HCT116 (cell line): ENCODE results near the gene DCAF11. TPM values are rescaled to one million over a fixed set of nuclear protein-coding genes. Genes with fewer than 3 reads are reported as not detected.

Experiments
- ATAC-seq: fragments of 200-7000 bp; cut with Tn5 transposase; 2 replicates; pipeline ENCODE4 v1.9.1; 2020; ENCODE audit warnings: mild to moderate bottlenecking, moderate library complexity
- BruUV-seq: library from RNA; stranded (reverse); fragments of 400-500 nt; replicated peaks from 2 replicates; lab custom pipeline; 2021; lab: Mats Ljungman, UMichigan
- CTCF ChIA-PET: fragments of 300-600 bp; sonication (Branson Sonifier 250); formaldehyde crosslinking; loops from one replicate; lab custom pipeline; 2021; ENCODE audit warnings: antibody characterized with exemption; lab: Charles Lee
- POLR2A ChIA-PET: fragments of 300-600, 350-600 bp; sonication (Branson Sonifier 250); formaldehyde crosslinking; loops from one replicate; lab custom pipeline; 2021; ENCODE audit warnings: antibody characterized with exemption; lab: Charles Lee
- RAD21 ChIA-PET, 2 experiments: fragments of 300-600 bp; sonication (Branson Sonifier 250); formaldehyde crosslinking; loops; one replicate each; lab custom pipeline; 2023; ENCODE audit warnings: low total read pairs in 2 of 2; ENCODE audit not compliant: uncharacterized antibody in 2 of 2, unreplicated experiment in 2 of 2, low non-redundant PET in 1 of 2; lab: Charles Lee
- DNase-seq: peaks from one replicate; pipeline ENCODE4 v3.0.0-alpha.2; 2010; ENCODE audit warnings: low read depth, low spot score
- H2AFZ ChIP-seq: fragments of 200-600 bp; shearing (Covaris generic), sonication (generic); 2 replicates; pipeline ENCODE4 v1.6.1; 2017; ENCODE audit warnings: low read depth, mixed run types, mixed read lengths, antibody characterized with exemption, low read length; ENCODE audit not compliant: poor library complexity, severe bottlenecking
- H3K27ac ChIP-seq: 2 replicates; pipeline ENCODE4 v1.5.1; 2012; ENCODE audit warnings: low read depth, low read length
- H3K27me3 ChIP-seq: fragments of 200-600 bp; sonication (generic); 2 replicates; pipeline ENCODE4 v1.6.1; 2016; ENCODE audit warnings: mixed run types, low read length, mixed read lengths; ENCODE audit not compliant: insufficient read depth
- H3K36me3 ChIP-seq, 2 experiments: fragments of 200-500 bp in 1 of 2; fragments of 200-600 bp in 1 of 2; sonication (Bioruptor generic) in 1 of 2; sonication (generic) in 1 of 2; 2 replicates each; pipeline versions ENCODE4 v1.5.1 to v1.6.1; 2014 to 2016; ENCODE audit warnings: low read length in 2 of 2, inconsistent platforms in 1 of 2, mixed read lengths in 1 of 2, mixed run types in 1 of 2; ENCODE audit not compliant: insufficient read depth in 2 of 2, control insufficient read depth in 1 of 2
- H3K4me1 ChIP-seq, 2 experiments: fragments of 200-600 bp in 1 of 2; sonication (generic) in 1 of 2; 2 replicates each; pipeline versions ENCODE4 v1.5.1 to v1.6.1; 2012 to 2017; ENCODE audit warnings: low read length in 2 of 2, inconsistent platforms in 1 of 2, mild to moderate bottlenecking in 1 of 2, mixed read lengths in 1 of 2, mixed run types in 1 of 2, moderate library complexity in 1 of 2; ENCODE audit not compliant: insufficient read depth in 2 of 2, control insufficient read depth in 1 of 2
- H3K4me2 ChIP-seq: fragments of 200-600 bp; sonication (generic); 2 replicates; pipeline ENCODE4 v1.6.1; 2017; ENCODE audit warnings: mixed run types, low read length, mixed read lengths
- H3K4me3 ChIP-seq, 2 experiments: fragments of 200-600 bp in 1 of 2; sonication (generic) in 1 of 2; replicated peaks in 1 of 2; 2 replicates each; pipeline ENCODE4 v1.5.1; 2011 to 2016; ENCODE audit warnings: low read length in 2 of 2, control low read depth in 1 of 2, low read depth in 1 of 2, mild to moderate bottlenecking in 1 of 2, mixed read lengths in 1 of 2, mixed run types in 1 of 2
- H3K79me2 ChIP-seq: fragments of 200-600 bp; sonication (generic); 2 replicates; pipeline ENCODE4 v1.6.1; 2017; ENCODE audit warnings: mild to moderate bottlenecking, mixed run types, low read length, moderate library complexity, mixed read lengths; ENCODE audit not compliant: insufficient read depth
- H3K9ac ChIP-seq: fragments of 200-600 bp; sonication (generic); 2 replicates; pipeline ENCODE4 v1.6.1; 2016; ENCODE audit warnings: low read length, mixed read lengths
- H3K9me2 ChIP-seq: fragments of 200-600 bp; sonication (generic), shearing (Covaris generic); 2 replicates; pipeline ENCODE4 v1.6.1; 2017; ENCODE audit warnings: mixed run types, mild to moderate bottlenecking, moderate library complexity; ENCODE audit not compliant: insufficient read depth
- H3K9me3 ChIP-seq, 2 experiments: fragments of 200-500 bp in 1 of 2; fragments of 200-600 bp in 1 of 2; sonication (Bioruptor generic) in 1 of 2; sonication (generic) in 1 of 2; 2 replicates each; pipeline ENCODE4 v1.6.1; 2014 to 2017; ENCODE audit warnings: low read length in 2 of 2, mixed read lengths in 2 of 2, inconsistent platforms in 1 of 2, low read depth in 1 of 2, mild to moderate bottlenecking in 1 of 2, mixed run types in 1 of 2, moderate library complexity in 1 of 2; ENCODE audit not compliant: control insufficient read depth in 1 of 2, insufficient read depth in 1 of 2
- H4K20me1 ChIP-seq: fragments of 200-600 bp; sonication (generic), shearing (Covaris generic); 2 replicates; pipeline ENCODE4 v1.6.1; 2017; ENCODE audit warnings: mixed run types, mild to moderate bottlenecking, moderate library complexity; ENCODE audit not compliant: insufficient read depth
- ATF3 ChIP-seq: IDR thresholded peaks from 2 replicates; pipeline ENCODE4 v1.6.1; 2012
- CTCF ChIP-seq, 3 experiments: fragments of 200-600 bp in 1 of 3; sonication (generic) in 1 of 3; IDR thresholded peaks in 2 of 3; conservative IDR thresholded peaks in 1 of 3; 2 replicates each; pipeline ENCODE4 v1.5.1; 2012 to 2017; ENCODE audit warnings: low read depth in 2 of 3, low read length in 2 of 3, antibody characterized with exemption in 1 of 3, borderline replicate concordance in 1 of 3, control low read depth in 1 of 3, mild to moderate bottlenecking in 1 of 3, mixed read lengths in 1 of 3, mixed run types in 1 of 3, moderate library complexity in 1 of 3; ENCODE audit not compliant: insufficient read depth in 1 of 3
- ELF1 ChIP-seq: IDR thresholded peaks from 2 replicates; pipeline ENCODE4 v1.6.1; 2012; ENCODE audit warnings: low read depth, borderline replicate concordance
- FOSL1 ChIP-seq: IDR thresholded peaks from 2 replicates; pipeline ENCODE4 v1.6.1; 2012; ENCODE audit warnings: low read depth
- MAX ChIP-seq: IDR thresholded peaks from 2 replicates; pipeline ENCODE4 v1.6.1; 2012
- POLR2AphosphoS5 ChIP-seq: IDR thresholded peaks from 2 replicates; pipeline ENCODE4 v1.6.1; 2011; ENCODE audit warnings: mild to moderate bottlenecking, low read depth, low read length, moderate library complexity
- SP1 ChIP-seq: IDR thresholded peaks from 2 replicates; pipeline ENCODE4 v1.6.1; 2012; ENCODE audit warnings: low read depth
- TCF7L2 ChIP-seq: IDR thresholded peaks from 2 replicates; pipeline ENCODE4 v1.7.0; 2011; ENCODE audit warnings: borderline replicate concordance, inconsistent platforms; ENCODE audit not compliant: insufficient read depth, insufficient read length; ENCODE audit errors: extremely low read depth
- ZBTB33 ChIP-seq: IDR thresholded peaks from 2 replicates; pipeline ENCODE4 v1.6.1; 2011; ENCODE audit warnings: mild to moderate bottlenecking, low read length, moderate library complexity; ENCODE audit not compliant: insufficient replicate concordance; ENCODE audit errors: extremely low read depth
- intact Hi-C: fragments of 100-400 bp; cut with micrococcal nuclease; formaldehyde crosslinking; loops from 2 replicates; pipeline ENCODE4 v1.10.0; 2022
- total RNA-seq: library from RNA; stranded (reverse); gene quantifications from one replicate; pipeline ENCODE4 v1.2.1, GENCODE V29; 2021; ENCODE audit not compliant: unreplicated experiment

DCAF11 gene
- total RNA-seq, 1 experiment from 2014 or later, result 47.5 TPM

- no peak for DNase-seq
- no peaks in the 10 kb centered on the region for H4K20me1 ChIP-seq
- no peaks in the 10 kb centered on the region for H3K9me2 ChIP-seq
- no peak overlapping the region for H3K9ac ChIP-seq
- ChIA-PET CTCF (no interaction called here), RAD21 (no interaction called here), POLR2A (no interaction called here)
- TF ChIP-seq ZBTB33 (no peak), ATF3 (no peak), SP1 (no peak), POLR2AphosphoS5 (no peak), FOSL1 (no peak), MAX (no peak), ELF1 (no peak), TCF7L2 (no peak), CTCF (IDR thresholded peaks at IDR 0.05 in 2 of 3, conservative IDR thresholded peaks at IDR 0.05 in 1 of 3; ENCODE audit: borderline replicate concordance in 1 of 3, insufficient read depth in 1 of 3, low read depth in 2 of 3, low read length in 2 of 3) (no peak)
- H3K4me3 ChIP-seq, result no peak overlapping the region
- ATAC-seq, result no peak
- BruUV-seq, result no TSS peak
- no peak overlapping the region for H3K4me2 ChIP-seq
- peaks cover 15 to 18% of the 10 kb centered on the region in 2 experiments for H3K36me3 ChIP-seq
- no peaks in the 10 kb centered on the region for H3K9me3 ChIP-seq
- no peak overlapping the region for H3K27ac ChIP-seq
- peaks cover 61% of the 10 kb centered on the region for H3K79me2 ChIP-seq
- intact Hi-C loops, result no loop called here
- H2AFZ ChIP-seq, result no peak overlapping the region
- H3K4me1 ChIP-seq, result peaks cover 27 to 35% of the 10 kb centered on the region in 2 experiments
- no peaks in the 10 kb centered on the region for H3K27me3 ChIP-seq
These were observed 28.9 kb downstream of the DCAF11 start for GRCh38 chr14:24143511-24143910.
